ENCODE results near the gene AK2. TPM values are rescaled to one million over a fixed set of nuclear protein-coding genes. Genes with fewer than 3 reads are reported as not detected.
"Not testable (repeated sequence)": the region's sequence is repeated elsewhere in the genome, so short reads cannot be mapped to it uniquely, and the experiment has no call there.

AK2 gene
- polyA plus RNA-seq, 1 donor = 192 TPM

GRCh38 chr1:33025761-33026160, 10.9 kb downstream of the AK2 start:
- Histone ChIP-seq H3K4me3 (ENCODE audit: low read length) (no peak overlapping the region), H3K36me3 (ENCODE audit: control insufficient read depth, insufficient read depth, low read length) (peaks cover 34% of the 10 kb centered on the region), H3K27ac (ENCODE audit: low read length) (no peak overlapping the region), H3K4me1 (ENCODE audit: control insufficient read depth, insufficient read depth, low read length) (peaks cover 35% of the 10 kb centered on the region), H3K9me3 (ENCODE audit: control insufficient read depth, low read depth, low read length) (no peaks in the 10 kb centered on the region), H3K27me3 (ENCODE audit: control insufficient read depth, insufficient read depth, low read length) (no peaks in the 10 kb centered on the region)
- 100% methylated on average over 2 of the region's 4 CpGs for WGBS (ENCODE audit: insufficient coverage, low lambda C conversion rate)
- DNase-seq = no peak

- no peak overlapping the region for H3K27ac ChIP-seq (ENCODE audit: low read length)
Measured at GRCh38 chr1:33025180-33025569, 11.5 kb downstream of the AK2 start.

GRCh38 chr1:33024430-33025179, 12.1 kb downstream of the AK2 start:
- peaks cover 35% of the 10 kb centered on the region for H3K4me1 ChIP-seq (ENCODE audit: control insufficient read depth, insufficient read depth, low read length)
- not testable (repeated sequence) for H3K4me3 ChIP-seq (ENCODE audit: low read length); H3K9me3 ChIP-seq (ENCODE audit: control insufficient read depth, low read depth, low read length); DNase-seq; H3K27me3 ChIP-seq (ENCODE audit: control insufficient read depth, insufficient read depth, low read length)
- H3K36me3 ChIP-seq (ENCODE audit: control insufficient read depth, insufficient read depth, low read length) = peaks cover 42% of the 10 kb centered on the region
- peak overlapping the region; percentile 17 for H3K27ac ChIP-seq (ENCODE audit: low read length)
- no CpG with 5 or more reads among the region's 6 CpGs for WGBS (ENCODE audit: insufficient coverage, low lambda C conversion rate)

More at GRCh38 chr1:33025180-33025569, 11.5 kb downstream of the AK2 start:
- no peaks in the 10 kb centered on the region for H3K9me3 ChIP-seq (ENCODE audit: control insufficient read depth, low read depth, low read length)
- no peak for DNase-seq
- peaks cover 35% of the 10 kb centered on the region for H3K4me1 ChIP-seq (ENCODE audit: control insufficient read depth, insufficient read depth, low read length)
- H3K36me3 ChIP-seq (ENCODE audit: control insufficient read depth, insufficient read depth, low read length) = peaks cover 40% of the 10 kb centered on the region
- no peak overlapping the region for H3K4me3 ChIP-seq (ENCODE audit: low read length)
- WGBS (ENCODE audit: insufficient coverage, low lambda C conversion rate) = 88% methylated on average over 1 of the region's 1 CpG
- H3K27me3 ChIP-seq (ENCODE audit: control insufficient read depth, insufficient read depth, low read length) = no peaks in the 10 kb centered on the region

GRCh38 chr1:33022650-33023200, 14.0 kb downstream of the AK2 start:
- peaks cover 35% of the 10 kb centered on the region for H3K4me1 ChIP-seq (ENCODE audit: control insufficient read depth, insufficient read depth, low read length)
- peaks cover 52% of the 10 kb centered on the region for H3K36me3 ChIP-seq (ENCODE audit: control insufficient read depth, insufficient read depth, low read length)
- no peaks in the 10 kb centered on the region for H3K9me3 ChIP-seq (ENCODE audit: control insufficient read depth, low read depth, low read length)
- no peaks in the 10 kb centered on the region for H3K27me3 ChIP-seq (ENCODE audit: control insufficient read depth, insufficient read depth, low read length)
- DNase-seq = peak; percentile 87 to 93
- no peak overlapping the region for H3K4me3 ChIP-seq (ENCODE audit: low read length)
- H3K27ac ChIP-seq (ENCODE audit: low read length) = peak overlapping the region; percentile 78

GRCh38 chr1:33021567-33022431, 14.9 kb downstream of the AK2 start:
- Histone ChIP-seq H3K9me3 (ENCODE audit: control insufficient read depth, low read depth, low read length) (no peaks in the 10 kb centered on the region), H3K4me1 (ENCODE audit: control insufficient read depth, insufficient read depth, low read length) (peaks cover 35% of the 10 kb centered on the region), H3K36me3 (ENCODE audit: control insufficient read depth, insufficient read depth, low read length) (peaks cover 58% of the 10 kb centered on the region), H3K27ac (ENCODE audit: low read length) (peak overlapping the region; percentile 76), H3K27me3 (ENCODE audit: control insufficient read depth, insufficient read depth, low read length) (no peaks in the 10 kb centered on the region), H3K4me3 (ENCODE audit: low read length) (no peak overlapping the region)
- WGBS (ENCODE audit: insufficient coverage, low lambda C conversion rate) = 57% methylated on average over 1 of the region's 4 CpGs
- peak; percentile 59 to 78 for DNase-seq

GRCh38 chr1:33018112-33018511, 18.6 kb downstream of the AK2 start:
- H3K27me3 ChIP-seq (ENCODE audit: control insufficient read depth, insufficient read depth, low read length) = no peaks in the 10 kb centered on the region
- H3K27ac ChIP-seq (ENCODE audit: low read length) = no peak overlapping the region
- peaks cover 64% of the 10 kb centered on the region for H3K36me3 ChIP-seq (ENCODE audit: control insufficient read depth, insufficient read depth, low read length)
- no peaks in the 10 kb centered on the region for H3K9me3 ChIP-seq (ENCODE audit: control insufficient read depth, low read depth, low read length)
- peaks cover 35% of the 10 kb centered on the region for H3K4me1 ChIP-seq (ENCODE audit: control insufficient read depth, insufficient read depth, low read length)
- WGBS (ENCODE audit: insufficient coverage, low lambda C conversion rate) = no CpG with 5 or more reads among the region's 3 CpGs
- H3K4me3 ChIP-seq (ENCODE audit: low read length) = no peak overlapping the region
- no peak for DNase-seq

- Histone ChIP-seq H3K4me3 (ENCODE audit: low read length) (no peak overlapping the region), H3K9me3 (ENCODE audit: control insufficient read depth, low read depth, low read length) (no peaks in the 10 kb centered on the region), H3K27ac (ENCODE audit: low read length) (no peak overlapping the region), H3K27me3 (ENCODE audit: control insufficient read depth, insufficient read depth, low read length) (no peaks in the 10 kb centered on the region), H3K36me3 (ENCODE audit: control insufficient read depth, insufficient read depth, low read length) (peaks cover 73% of the 10 kb centered on the region), H3K4me1 (ENCODE audit: control insufficient read depth, insufficient read depth, low read length) (peaks cover 28% of the 10 kb centered on the region)
- no CpG with 5 or more reads among the region's 2 CpGs for WGBS (ENCODE audit: insufficient coverage, low lambda C conversion rate)
- DNase-seq = no peak
Measured at GRCh38 chr1:33017175-33017574, 19.5 kb downstream of the AK2 start.

- Histone ChIP-seq H3K27ac (ENCODE audit: low read length) (no peak overlapping the region), H3K36me3 (ENCODE audit: control insufficient read depth, insufficient read depth, low read length) (peaks cover 70% of the 10 kb centered on the region), H3K9me3 (ENCODE audit: control insufficient read depth, low read depth, low read length) (no peaks in the 10 kb centered on the region), H3K27me3 (ENCODE audit: control insufficient read depth, insufficient read depth, low read length) (no peaks in the 10 kb centered on the region), H3K4me1 (ENCODE audit: control insufficient read depth, insufficient read depth, low read length) (peaks cover 16% of the 10 kb centered on the region), H3K4me3 (ENCODE audit: low read length) (no peak overlapping the region)
- no CpG with 5 or more reads among the region's 2 CpGs for WGBS (ENCODE audit: insufficient coverage, low lambda C conversion rate)
- DNase-seq = no peak
Measured at GRCh38 chr1:33015216-33015615, 21.5 kb downstream of the AK2 start.

GRCh38 chr1:33014464-33015163, 22.1 kb downstream of the AK2 start:
- no peaks in the 10 kb centered on the region for H3K27me3 ChIP-seq (ENCODE audit: control insufficient read depth, insufficient read depth, low read length)
- H3K9me3 ChIP-seq (ENCODE audit: control insufficient read depth, low read depth, low read length) = no peaks in the 10 kb centered on the region
- peaks cover 16% of the 10 kb centered on the region for H3K4me1 ChIP-seq (ENCODE audit: control insufficient read depth, insufficient read depth, low read length)
- H3K36me3 ChIP-seq (ENCODE audit: control insufficient read depth, insufficient read depth, low read length) = peaks cover 65% of the 10 kb centered on the region
- H3K27ac ChIP-seq (ENCODE audit: low read length) = no peak overlapping the region
- DNase-seq = no peak
- 93% methylated on average over 3 of the region's 8 CpGs for WGBS (ENCODE audit: insufficient coverage, low lambda C conversion rate)
- H3K4me3 ChIP-seq (ENCODE audit: low read length) = no peak overlapping the region

GRCh38 chr1:33013791-33014190, 22.9 kb downstream of the AK2 start:
- no peak overlapping the region for H3K4me3 ChIP-seq (ENCODE audit: low read length)
- no peaks in the 10 kb centered on the region for H3K9me3 ChIP-seq (ENCODE audit: control insufficient read depth, low read depth, low read length)
- H3K4me1 ChIP-seq (ENCODE audit: control insufficient read depth, insufficient read depth, low read length) = peaks cover 16% of the 10 kb centered on the region
- peak overlapping the region; percentile 47 for H3K27ac ChIP-seq (ENCODE audit: low read length)
- WGBS (ENCODE audit: insufficient coverage, low lambda C conversion rate) = no CpG with 5 or more reads among the region's 1 CpG
- H3K36me3 ChIP-seq (ENCODE audit: control insufficient read depth, insufficient read depth, low read length) = peaks cover 66% of the 10 kb centered on the region
- DNase-seq = no peak
- H3K27me3 ChIP-seq (ENCODE audit: control insufficient read depth, insufficient read depth, low read length) = no peaks in the 10 kb centered on the region
